Stimulated activated naive B cell treated with anti-CD40 and anti-IgM and Interleukin-4, amounts not matched to agents 10 μg/mL and 1 μg/mL and 100 μg/mL, for 72 hours (primary cell): ENCODE measurements around the gene RASA3.

Source experiments
- ATAC-seq, 2 donors: fragments of 150-1000 bp; cut with Tn5 transposase; replicated peaks; 2 replicates each; pipeline ENCODE4 v1.10.0; 2021; ENCODE audit warnings: moderate library complexity in 1 of 2
- DNase-seq: peaks from one replicate; pipeline ENCODE4 v3.0.0; 2021
- H3K27ac Mint-ChIP-seq: one replicate; pipeline ENCODE4 v1.8.0; 2022; ENCODE audit warnings: mild to moderate bottlenecking, mixed read lengths
- H3K27me3 Mint-ChIP-seq, 2 donors: one replicate each; pipeline ENCODE4 v1.8.0; 2022; ENCODE audit warnings: mixed read lengths in 2 of 2
- H3K36me3 Mint-ChIP-seq, 2 donors: one replicate each; pipeline ENCODE4 v1.8.0; 2022; ENCODE audit warnings: mixed read lengths in 2 of 2, mild to moderate bottlenecking in 1 of 2
- H3K4me1 Mint-ChIP-seq, 2 donors: one replicate each; pipeline ENCODE4 v1.8.0; 2022; ENCODE audit warnings: mixed read lengths in 2 of 2, mild to moderate bottlenecking in 1 of 2
- H3K4me3 Mint-ChIP-seq, 2 donors: one replicate each; pipeline ENCODE4 v1.8.0; 2022; ENCODE audit warnings: mild to moderate bottlenecking in 2 of 2, mixed read lengths in 2 of 2, moderate library complexity in 1 of 2
- H3K9me3 Mint-ChIP-seq, 2 donors: one replicate each; pipeline ENCODE4 v1.8.0; 2022; ENCODE audit warnings: mixed read lengths in 2 of 2, mild to moderate bottlenecking in 1 of 2

Gene RASA3

DNA sequence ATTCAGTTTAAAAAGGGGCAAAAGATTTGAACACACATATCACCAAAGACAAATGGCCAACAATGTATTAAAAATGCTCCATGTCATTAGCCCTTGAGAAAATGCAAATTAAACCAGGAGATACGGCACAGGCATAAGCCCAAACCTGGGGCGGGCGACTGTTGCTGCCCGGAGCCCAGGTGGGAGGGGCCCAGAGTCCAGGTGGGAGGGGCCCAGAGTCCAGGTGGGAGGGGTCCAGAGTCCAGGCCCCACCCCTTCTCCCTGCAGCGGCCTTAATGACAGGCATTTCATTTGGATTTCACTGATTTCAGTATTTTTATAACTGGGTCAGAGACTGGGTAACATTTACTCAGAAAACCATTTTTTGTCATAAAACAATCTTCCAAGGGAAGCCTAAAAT, 78.2 kb downstream of the RASA3 start:
- DNase-seq = no peak
- no peak overlapping the region for H3K4me3 Mint-ChIP-seq
- H3K27ac Mint-ChIP-seq = no peak overlapping the region
- peaks cover 51 to 65% of the 10 kb centered on the region in 2 donors for H3K4me1 Mint-ChIP-seq
- no peaks in the 10 kb centered on the region for H3K27me3 Mint-ChIP-seq
- no peak for ATAC-seq
- no peaks in the 10 kb centered on the region for H3K9me3 Mint-ChIP-seq
- peaks cover 12 to 25% of the 10 kb centered on the region in 2 donors for H3K36me3 Mint-ChIP-seq

DNA sequence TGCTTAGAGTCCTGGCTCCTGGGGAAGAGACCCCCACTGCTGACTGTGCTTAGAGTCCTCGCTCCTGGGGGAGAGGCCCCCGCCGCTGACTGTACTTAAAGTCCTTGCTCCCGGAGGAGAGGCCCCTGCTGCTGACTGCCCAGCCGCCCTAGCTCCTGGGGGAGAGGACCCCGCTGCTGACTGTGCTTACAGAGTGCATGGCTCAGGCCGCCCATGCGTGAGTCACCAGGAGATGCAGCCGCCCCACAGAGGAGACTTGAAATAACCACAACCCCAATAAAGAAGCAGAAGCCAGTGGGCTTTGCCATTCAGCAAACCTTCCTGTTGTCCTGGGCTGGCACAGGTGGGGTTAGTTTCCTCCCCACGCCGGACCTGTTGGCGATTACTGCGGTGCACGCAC, 79.4 kb downstream of the RASA3 start:
- no peak overlapping the region for H3K27ac Mint-ChIP-seq
- no peak for DNase-seq
- no peak for ATAC-seq

DNA sequence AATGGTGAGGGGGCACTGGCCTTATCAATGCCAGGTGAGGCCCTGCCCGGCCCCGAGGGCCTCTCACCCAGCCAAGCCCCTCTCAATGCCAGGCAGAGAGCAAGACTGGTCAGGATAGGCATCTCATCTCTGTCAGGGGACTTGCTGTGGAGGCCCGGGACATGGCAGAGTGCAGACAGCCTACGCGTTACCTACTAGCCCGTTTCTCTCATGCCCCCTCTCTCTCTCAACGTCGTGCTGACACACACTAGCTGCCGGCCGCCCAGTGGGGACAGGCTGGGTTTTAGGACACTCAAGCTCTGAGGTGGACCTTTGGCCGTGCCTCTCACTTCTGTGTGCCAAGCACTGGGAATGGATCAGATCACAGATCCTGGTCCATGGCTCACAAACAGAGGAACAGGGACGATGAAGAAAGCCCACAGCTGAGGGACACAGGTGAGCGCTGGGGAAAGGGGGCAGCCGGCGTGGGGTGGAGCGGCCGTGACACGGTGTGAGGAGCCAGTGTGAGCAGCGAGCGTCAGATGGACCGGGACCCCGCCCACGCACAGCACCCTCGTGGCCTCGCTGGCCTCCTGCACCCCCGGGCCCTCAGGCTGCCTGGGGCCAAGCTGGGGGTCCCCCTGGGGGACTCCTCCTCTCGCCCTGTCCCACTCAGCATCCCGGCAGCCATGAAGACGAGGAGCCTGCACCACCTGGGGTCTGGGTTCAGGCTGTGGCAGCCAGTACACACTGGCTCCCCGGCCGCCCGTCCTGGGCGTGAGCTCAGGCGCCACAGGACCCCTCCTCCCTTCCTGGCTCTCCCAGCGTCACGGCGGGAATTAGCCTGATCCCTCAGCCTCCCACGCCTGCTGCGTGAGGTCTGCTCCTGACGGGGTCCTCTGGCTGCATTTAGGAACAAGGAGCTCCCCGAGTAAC, 81.6 kb downstream of the RASA3 start:
- no peaks in the 10 kb centered on the region for H3K9me3 Mint-ChIP-seq
- no peaks in the 10 kb centered on the region for H3K27me3 Mint-ChIP-seq
- DNase-seq = no peak
- no peak for ATAC-seq
- peak overlapping the region in 1 of 2 donors; percentile 10 for H3K4me3 Mint-ChIP-seq
- peaks cover 51 to 69% of the 10 kb centered on the region in 2 donors for H3K4me1 Mint-ChIP-seq
- H3K27ac Mint-ChIP-seq = no peak overlapping the region
- H3K36me3 Mint-ChIP-seq = peaks cover 5 to 17% of the 10 kb centered on the region in 2 donors

More for the DNA sequence above, 79.4 kb downstream of the RASA3 start:
- peaks cover 48 to 69% of the 10 kb centered on the region in 2 donors for H3K4me1 Mint-ChIP-seq
- peaks cover 9 to 19% of the 10 kb centered on the region in 2 donors for H3K36me3 Mint-ChIP-seq
- no peaks in the 10 kb centered on the region for H3K27me3 Mint-ChIP-seq
- no peaks in the 10 kb centered on the region for H3K9me3 Mint-ChIP-seq
- H3K4me3 Mint-ChIP-seq = no peak overlapping the region

DNA sequence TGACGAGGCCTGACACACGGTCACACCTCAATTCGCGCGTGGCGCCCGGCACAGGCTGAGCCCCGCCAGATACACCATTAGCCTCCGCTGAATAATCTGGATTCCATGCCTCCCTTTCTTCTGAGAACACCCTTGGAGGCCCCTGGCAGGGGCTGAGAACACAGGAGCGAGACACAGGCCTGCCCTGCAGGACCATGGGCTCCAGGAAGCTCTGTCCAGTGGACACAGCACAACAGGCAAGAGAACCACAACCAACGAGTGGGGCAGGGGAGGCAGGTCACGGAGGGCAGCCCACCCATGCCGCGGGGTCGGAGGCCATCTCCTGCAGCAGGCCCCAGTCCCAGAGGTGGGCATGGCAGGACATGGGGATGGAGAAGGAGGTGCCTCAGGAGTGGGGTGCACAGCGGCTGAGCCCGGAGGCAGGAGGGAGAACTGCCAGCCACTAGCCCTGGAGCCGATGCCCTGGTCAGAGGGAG, 82.8 kb downstream of the RASA3 start:
- H3K27ac Mint-ChIP-seq = peak overlapping the region; percentile 97
- H3K36me3 Mint-ChIP-seq = peaks cover 13 to 23% of the 10 kb centered on the region in 2 donors

DNA sequence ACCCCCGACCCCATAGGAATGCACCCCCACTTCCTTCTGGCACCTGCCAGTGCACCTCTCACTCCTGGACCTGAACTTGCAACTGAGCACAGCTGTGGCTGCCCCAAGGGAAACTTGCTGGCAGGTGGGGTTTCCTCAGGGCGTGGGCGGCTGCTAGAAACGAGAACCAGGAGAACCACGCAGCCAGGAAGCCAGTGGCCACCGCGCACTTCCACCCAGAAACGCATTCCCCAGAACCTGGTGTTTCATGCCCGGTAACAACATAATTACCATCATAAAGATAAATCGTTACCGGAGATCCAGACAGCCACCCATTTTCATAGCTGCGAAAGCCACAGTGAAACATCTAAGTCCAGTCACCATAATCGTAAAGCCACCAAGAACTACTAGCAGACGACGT, 83.4 kb downstream of the RASA3 start:
- H3K36me3 Mint-ChIP-seq = peaks cover 16 to 27% of the 10 kb centered on the region in 2 donors
- H3K27me3 Mint-ChIP-seq = no peaks in the 10 kb centered on the region
- peak; percentile 76 to 78 for ATAC-seq
- peak overlapping the region; percentile 97 for H3K27ac Mint-ChIP-seq
- H3K4me3 Mint-ChIP-seq = peak overlapping the region; percentile 66 to 73
- H3K9me3 Mint-ChIP-seq = peaks cover 0 to 3% of the 10 kb centered on the region in 2 donors
- H3K4me1 Mint-ChIP-seq = peaks cover 58 to 74% of the 10 kb centered on the region in 2 donors
- DNase-seq = peak; percentile 81

More for the DNA sequence above, 82.8 kb downstream of the RASA3 start:
- DNase-seq (peak; percentile 59), ATAC-seq (peak; percentile 50 to 56)
- Mint-ChIP-seq H3K4me1 (peaks cover 56 to 70% of the 10 kb centered on the region in 2 donors), H3K4me3 (no peak overlapping the region), H3K27me3 (no peaks in the 10 kb centered on the region), H3K9me3 (no peaks in the 10 kb centered on the region)

DNA sequence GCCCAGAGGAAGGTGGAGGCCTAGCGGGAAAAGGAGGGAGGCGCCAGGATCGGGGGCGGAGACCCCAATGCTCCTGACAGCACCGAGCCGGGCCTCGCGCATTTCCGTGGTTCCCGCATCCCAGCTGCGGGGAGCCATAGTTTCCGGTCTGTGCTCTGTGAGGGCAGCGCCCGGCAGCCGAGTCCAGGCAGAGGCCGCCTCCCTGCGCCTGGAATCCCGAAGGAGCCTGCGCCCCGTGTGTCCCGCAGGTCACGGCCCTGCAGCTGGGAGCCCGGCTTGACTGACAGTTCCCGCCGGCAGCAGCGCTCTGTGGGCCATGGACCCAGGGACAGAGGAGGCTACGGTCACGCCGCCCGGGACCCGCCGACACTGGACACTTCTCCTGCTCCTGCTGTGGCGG, 84.0 kb downstream of the RASA3 start:
- peaks cover 0 to 3% of the 10 kb centered on the region in 2 donors for H3K9me3 Mint-ChIP-seq
- H3K4me1 Mint-ChIP-seq = peaks cover 58 to 73% of the 10 kb centered on the region in 2 donors
- H3K36me3 Mint-ChIP-seq = peaks cover 17 to 28% of the 10 kb centered on the region in 2 donors
- H3K4me3 Mint-ChIP-seq = peak overlapping the region; percentile 62 to 67
- no peaks in the 10 kb centered on the region for H3K27me3 Mint-ChIP-seq
- no peak overlapping the region for H3K27ac Mint-ChIP-seq
- DNase-seq = no peak
- no peak for ATAC-seq

DNA sequence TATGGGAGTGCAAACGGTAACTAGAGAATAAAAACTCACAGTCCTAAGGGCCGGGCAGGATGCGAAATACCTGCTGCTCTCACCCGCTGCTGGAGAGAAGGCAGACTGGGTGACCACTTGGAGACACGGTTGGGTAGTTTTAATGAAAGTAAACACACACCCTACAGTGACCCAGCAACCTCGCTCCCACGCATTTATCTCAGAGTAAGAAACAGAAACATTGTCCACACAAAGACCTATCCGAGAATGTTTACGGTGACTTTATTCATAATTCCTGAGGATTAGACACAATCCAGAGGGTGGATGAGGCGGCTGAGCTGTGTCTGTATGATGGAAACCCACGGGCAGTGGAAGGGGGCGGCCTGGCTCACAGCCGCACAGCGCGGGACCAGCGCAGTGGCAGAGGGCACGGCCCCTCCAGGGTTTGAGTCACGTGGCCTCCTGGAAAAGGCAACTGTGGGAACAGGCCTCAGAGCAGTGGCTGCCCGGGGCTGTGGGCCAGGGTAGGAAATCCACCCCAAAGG, 85.0 kb downstream of the RASA3 start:
- H3K4me1 Mint-ChIP-seq = peaks cover 59 to 65% of the 10 kb centered on the region in 2 donors
- peak; percentile 31 to 42 for ATAC-seq
- H3K4me3 Mint-ChIP-seq = peak overlapping the region; percentile 50 to 62
- H3K27me3 Mint-ChIP-seq = no peaks in the 10 kb centered on the region
- H3K36me3 Mint-ChIP-seq = peaks cover 20 to 38% of the 10 kb centered on the region in 2 donors
- DNase-seq = no peak
- peaks cover 0 to 3% of the 10 kb centered on the region in 2 donors for H3K9me3 Mint-ChIP-seq
- peak overlapping the region; percentile 71 for H3K27ac Mint-ChIP-seq

DNA sequence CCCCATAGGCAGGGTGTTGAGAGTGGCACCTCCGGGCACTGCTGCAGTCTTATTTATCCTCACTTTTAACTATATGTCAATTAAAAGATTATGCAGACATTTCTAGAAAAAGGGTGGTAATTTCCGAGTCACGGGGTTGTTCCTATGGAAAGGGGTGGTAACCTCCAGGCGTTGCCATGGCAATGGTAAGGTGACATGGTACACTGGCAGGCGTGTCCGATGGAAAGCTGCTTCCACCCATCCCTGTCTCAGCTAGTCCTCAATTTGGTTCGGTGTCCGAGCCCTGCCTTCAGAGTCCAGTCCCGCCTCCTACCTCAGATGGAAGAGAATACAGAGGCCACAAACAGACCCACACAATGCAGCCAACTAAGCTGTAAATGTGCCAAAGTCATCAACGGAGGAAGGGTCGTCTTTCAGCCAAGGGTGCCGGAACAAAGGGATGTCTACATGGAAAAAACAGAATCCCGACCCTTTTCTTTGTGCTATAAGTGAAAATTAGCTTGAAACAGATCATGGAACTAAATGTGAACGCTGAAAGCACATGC, 85.9 kb downstream of the RASA3 start:
- peaks cover 54 to 62% of the 10 kb centered on the region in 2 donors for H3K4me1 Mint-ChIP-seq
- ATAC-seq = no peak
- DNase-seq = no peak
- H3K4me3 Mint-ChIP-seq = no peak overlapping the region
- no peaks in the 10 kb centered on the region for H3K27me3 Mint-ChIP-seq
- peaks cover 0 to 3% of the 10 kb centered on the region in 2 donors for H3K9me3 Mint-ChIP-seq
- H3K36me3 Mint-ChIP-seq = peaks cover 26 to 45% of the 10 kb centered on the region in 2 donors
- no peak overlapping the region for H3K27ac Mint-ChIP-seq

DNA sequence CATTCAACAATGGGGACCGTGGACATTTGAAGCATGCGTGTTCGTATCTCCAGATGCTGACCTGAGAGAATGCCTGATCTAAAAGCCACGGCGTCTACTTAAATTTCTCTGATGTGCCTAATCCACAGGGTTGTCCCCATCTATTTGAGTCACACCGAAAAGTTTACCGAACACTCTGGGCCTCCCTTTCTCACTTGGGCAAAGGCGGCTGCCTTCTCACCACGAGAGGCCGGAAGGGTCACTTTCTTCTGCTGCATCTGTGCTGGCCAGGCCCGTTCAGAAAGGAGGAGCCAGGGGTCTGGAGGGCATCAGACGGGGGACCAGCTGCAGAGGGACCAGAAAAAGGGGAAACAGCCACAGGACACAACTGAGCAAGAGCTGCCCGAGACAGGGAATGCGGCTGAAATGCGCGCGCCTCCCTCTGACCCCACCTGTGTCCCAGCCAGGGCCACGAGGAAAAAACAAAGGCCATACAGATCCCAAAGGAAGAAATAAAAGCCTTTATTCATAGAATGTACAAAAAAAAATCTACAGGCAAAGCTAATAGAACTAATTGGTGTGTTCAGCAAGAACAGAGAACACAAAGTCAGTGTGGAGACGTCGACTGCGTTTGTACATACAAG, 87.2 kb downstream of the RASA3 start:
- ATAC-seq (no peak), DNase-seq (no peak)
- H3K27ac Mint-ChIP-seq = peak overlapping the region; percentile 97
- H3K4me3 Mint-ChIP-seq = no peak overlapping the region
- no peaks in the 10 kb centered on the region for H3K27me3 Mint-ChIP-seq
- peaks cover 27 to 48% of the 10 kb centered on the region in 2 donors for H3K36me3 Mint-ChIP-seq
- peaks cover 0 to 3% of the 10 kb centered on the region in 2 donors for H3K9me3 Mint-ChIP-seq
- H3K4me1 Mint-ChIP-seq = peaks cover 49 to 51% of the 10 kb centered on the region in 2 donors

DNA sequence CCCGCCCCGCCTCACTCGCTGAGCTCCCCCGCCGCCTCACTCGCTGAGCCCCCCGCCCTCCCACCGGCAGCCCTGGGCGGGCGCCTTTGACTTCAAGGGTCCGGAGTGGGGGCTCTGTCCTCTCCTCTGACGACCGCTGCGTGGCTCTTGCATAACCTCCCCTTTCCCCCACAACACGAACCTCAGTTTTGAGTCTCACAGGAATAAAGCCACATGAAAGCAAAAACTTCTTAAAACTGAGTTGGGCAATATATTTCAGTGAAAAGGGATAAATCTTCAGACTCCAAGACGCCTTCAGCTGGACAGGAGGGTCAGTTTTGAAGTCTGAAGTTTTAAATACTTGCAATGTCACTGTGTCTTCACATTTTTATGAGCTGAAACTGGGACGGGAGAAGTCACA, 87.9 kb downstream of the RASA3 start:
- H3K4me3 Mint-ChIP-seq = peak overlapping the region in 1 of 2 donors; percentile 71
- ATAC-seq (no peak), DNase-seq (no peak)
- peak overlapping the region; percentile 97 for H3K27ac Mint-ChIP-seq
- H3K9me3 Mint-ChIP-seq = peaks cover 0 to 3% of the 10 kb centered on the region in 2 donors
- H3K27me3 Mint-ChIP-seq = no peaks in the 10 kb centered on the region
- H3K36me3 Mint-ChIP-seq = peaks cover 28 to 44% of the 10 kb centered on the region in 2 donors
- peaks cover 45 to 46% of the 10 kb centered on the region in 2 donors for H3K4me1 Mint-ChIP-seq

DNA sequence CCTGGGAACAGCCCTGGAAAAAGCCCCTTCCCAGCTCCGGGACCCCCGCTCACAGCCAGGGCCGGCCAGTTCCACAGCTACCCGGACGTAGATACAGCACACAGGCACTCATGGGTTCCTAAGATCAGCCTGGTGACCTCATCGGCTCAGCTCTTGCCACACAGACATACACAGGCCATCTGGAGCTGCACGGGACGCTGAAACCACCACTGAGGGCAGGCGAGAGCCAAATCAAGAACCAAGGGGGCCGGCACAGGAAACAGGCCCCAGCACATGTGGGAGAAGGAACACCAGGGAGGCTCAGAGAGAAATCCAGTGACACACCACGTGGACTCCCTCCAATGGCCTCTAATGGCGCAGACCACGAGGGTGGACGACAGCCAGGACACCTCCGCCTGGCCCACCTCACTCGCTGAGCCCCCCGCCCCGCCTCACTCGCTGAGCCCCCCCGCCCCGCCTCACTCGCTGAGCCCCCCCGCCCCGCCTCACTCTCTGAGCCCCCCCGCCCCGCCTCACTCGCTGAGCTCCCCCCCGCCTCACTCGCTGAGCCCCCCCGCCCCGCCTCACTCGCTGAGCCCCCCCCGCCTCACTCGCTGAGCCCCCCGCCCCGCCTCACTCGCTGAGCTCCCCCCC, 88.9 kb downstream of the RASA3 start:
- peaks cover 37 to 43% of the 10 kb centered on the region in 2 donors for H3K4me1 Mint-ChIP-seq
- peaks cover 27 to 47% of the 10 kb centered on the region in 2 donors for H3K36me3 Mint-ChIP-seq
- no peaks in the 10 kb centered on the region for H3K27me3 Mint-ChIP-seq
- peak overlapping the region in 1 of 2 donors; percentile 50 for H3K4me3 Mint-ChIP-seq
- peak overlapping the region; percentile 92 for H3K27ac Mint-ChIP-seq
- ATAC-seq (peak; percentile 49 to 73), DNase-seq (no peak)
- H3K9me3 Mint-ChIP-seq = peaks cover 0 to 3% of the 10 kb centered on the region in 2 donors

DNA sequence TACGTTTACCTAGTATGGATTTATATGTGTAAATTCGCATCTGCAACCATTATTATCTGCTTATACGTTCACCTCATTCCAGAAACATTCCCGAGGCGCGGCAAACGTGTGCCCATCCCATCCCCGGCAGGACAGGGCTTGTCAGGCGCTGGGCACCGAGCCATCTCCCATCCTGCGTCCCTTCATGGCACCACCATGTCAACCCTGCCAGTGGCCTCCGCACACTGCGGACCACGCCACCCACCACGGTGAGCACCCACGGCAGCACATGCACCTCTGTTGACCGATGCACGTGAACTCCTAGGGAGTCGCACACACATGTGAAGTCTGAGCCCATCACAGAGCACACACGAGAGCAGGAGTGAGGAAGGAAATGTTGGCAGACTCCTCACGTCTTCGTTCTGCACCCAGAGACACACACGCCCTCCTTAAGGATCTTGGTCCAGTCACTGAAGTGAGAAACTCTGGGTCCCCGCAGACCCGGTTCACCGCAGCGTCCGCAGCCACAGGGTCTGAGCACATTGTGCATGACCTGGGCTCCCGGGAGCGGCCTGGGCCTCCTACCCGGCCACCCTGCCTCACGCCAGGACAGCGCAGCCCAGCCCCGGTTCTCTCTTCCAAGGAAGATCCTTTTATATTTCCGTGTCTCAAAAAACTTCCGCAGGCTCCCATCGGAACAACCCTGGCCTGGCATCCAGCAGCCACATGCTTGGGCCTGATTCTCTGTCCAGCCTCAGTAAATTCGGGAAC, 90.2 kb downstream of the RASA3 start:
- Mint-ChIP-seq H3K36me3 (peaks cover 28 to 51% of the 10 kb centered on the region in 2 donors), H3K27me3 (no peaks in the 10 kb centered on the region), H3K9me3 (peaks cover 0 to 3% of the 10 kb centered on the region in 2 donors), H3K27ac (peak overlapping the region; percentile 60), H3K4me3 (no peak overlapping the region), H3K4me1 (peaks cover 24 to 34% of the 10 kb centered on the region in 2 donors)
- ATAC-seq = no peak
- DNase-seq = no peak

DNA sequence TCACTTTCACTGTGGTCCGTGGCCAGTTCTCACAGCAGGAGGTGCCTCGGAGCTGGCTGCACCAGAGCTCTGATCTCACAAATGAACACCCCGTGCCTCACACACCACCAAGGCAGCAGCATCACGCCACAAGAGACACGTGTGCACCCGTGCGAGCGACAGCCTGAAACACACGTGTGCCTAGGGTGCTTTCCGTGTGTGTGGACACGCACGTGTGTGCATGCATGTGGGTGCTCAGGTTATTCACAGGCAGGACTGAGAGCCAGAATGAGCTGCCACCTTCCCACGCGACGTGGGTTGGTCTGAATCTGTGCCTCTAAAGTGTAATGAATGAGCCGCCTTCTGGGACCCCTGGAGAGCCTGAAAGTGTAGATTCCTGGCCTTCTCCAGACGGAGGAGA, 90.9 kb downstream of the RASA3 start:
- peaks cover 17 to 27% of the 10 kb centered on the region in 2 donors for H3K4me1 Mint-ChIP-seq
- H3K27ac Mint-ChIP-seq = peak overlapping the region; percentile 81
- H3K36me3 Mint-ChIP-seq = peaks cover 32 to 57% of the 10 kb centered on the region in 2 donors
- DNase-seq = no peak
- no peak overlapping the region for H3K4me3 Mint-ChIP-seq
- H3K27me3 Mint-ChIP-seq = no peaks in the 10 kb centered on the region
- H3K9me3 Mint-ChIP-seq = peaks cover 0 to 3% of the 10 kb centered on the region in 2 donors
- ATAC-seq = no peak
